Osteoblast (primary cell): ENCODE data around the gene CENPT. TPM values are rescaled to one million over a fixed set of nuclear protein-coding genes. Genes with fewer than 3 reads are reported as not detected.

ENCODE experiments used
- DNase-seq: peaks from one replicate; pipeline ENCODE4 v3.0.0; 2011; ENCODE audit warnings: low spot score, mixed read lengths; ENCODE audit not compliant: insufficient read length; ENCODE audit errors: missing footprints
- H2AFZ ChIP-seq: 2 replicates; pipeline ENCODE4 v1.6.0; 2011; ENCODE audit warnings: mild to moderate bottlenecking, low read length
- H3K27ac ChIP-seq: 2 replicates; pipeline ENCODE4 v1.5.1; 2011; ENCODE audit warnings: mild to moderate bottlenecking, low read depth, low read length, moderate library complexity
- H3K27me3 ChIP-seq: 2 replicates; pipeline ENCODE4 v1.6.0; 2012; ENCODE audit warnings: mild to moderate bottlenecking, control low read depth, inconsistent platforms, low read length, moderate library complexity; ENCODE audit not compliant: insufficient read depth
- H3K36me3 ChIP-seq: 2 replicates; pipeline ENCODE4 v1.5.1; 2011; ENCODE audit warnings: mild to moderate bottlenecking, low read length, control low read depth, moderate library complexity; ENCODE audit not compliant: insufficient read depth
- H3K4me1 ChIP-seq: 2 replicates; pipeline ENCODE4 v1.5.1; 2011; ENCODE audit warnings: mild to moderate bottlenecking, low read length, control low read depth, moderate library complexity; ENCODE audit not compliant: insufficient read depth
- H3K4me2 ChIP-seq: 2 replicates; pipeline ENCODE4 v1.6.0; 2011; ENCODE audit warnings: mild to moderate bottlenecking, low read length; ENCODE audit not compliant: insufficient read depth
- H3K4me3 ChIP-seq: fragments of 200-600 bp; sonication (generic); 3 replicates; pipeline ENCODE4 v1.5.1; 2012; ENCODE audit warnings: mild to moderate bottlenecking, low read length, inconsistent platforms; ENCODE audit not compliant: insufficient read depth
- H3K79me2 ChIP-seq: 2 replicates; pipeline ENCODE4 v1.6.0; 2012; ENCODE audit warnings: mild to moderate bottlenecking, low read length, control low read depth, inconsistent platforms; ENCODE audit not compliant: insufficient read depth
- H3K9me3 ChIP-seq: 2 replicates; pipeline ENCODE4 v1.5.1; 2011; ENCODE audit warnings: low read depth, low read length, control low read depth
- H4K20me1 ChIP-seq: 2 replicates; pipeline ENCODE4 v1.6.0; 2012; ENCODE audit warnings: mild to moderate bottlenecking, low read length, control low read depth; ENCODE audit not compliant: insufficient read depth
- CTCF ChIP-seq: IDR thresholded peaks from 2 replicates; pipeline ENCODE4 v1.5.1; 2011; ENCODE audit warnings: mild to moderate bottlenecking, low read depth, low read length, moderate library complexity; ENCODE audit errors: extremely low read depth
- total RNA-seq: library from RNA; depleted of rRNA; stranded (reverse); fragments of >200 nt; gene quantifications from 2 replicates; pipeline ENCODE4 v1.2.3, GENCODE V29; 2012

The CENPT gene
- total RNA-seq, 1 donor = 24.2 TPM

- peak; percentile 32 for DNase-seq
- Histone ChIP-seq H3K36me3 (peaks cover 21% of the 10 kb centered on the region), H3K9me3 (no peaks in the 10 kb centered on the region), H2AFZ (no peak overlapping the region), H3K4me2 (no peak overlapping the region), H3K27me3 (no peaks in the 10 kb centered on the region), H4K20me1 (no peaks in the 10 kb centered on the region), H3K79me2 (no peaks in the 10 kb centered on the region), H3K4me3 (no peak overlapping the region), H3K27ac (no peak overlapping the region), H3K4me1 (no peaks in the 10 kb centered on the region)
- no peak for TF ChIP-seq CTCF
These were observed 22.4 kb downstream of the CENPT start for GRCh38 chr16:67825119-67825518.

- no peaks in the 10 kb centered on the region for H3K4me1 ChIP-seq
- no peak overlapping the region for H3K27ac ChIP-seq
- H3K27me3 ChIP-seq = no peaks in the 10 kb centered on the region
- no peak overlapping the region for H3K4me3 ChIP-seq
- no peak overlapping the region for H3K4me2 ChIP-seq
- H4K20me1 ChIP-seq = no peaks in the 10 kb centered on the region
- H3K9me3 ChIP-seq = no peaks in the 10 kb centered on the region
- H2AFZ ChIP-seq = no peak overlapping the region
- DNase-seq = peak; percentile 88
- no peaks in the 10 kb centered on the region for H3K79me2 ChIP-seq
- H3K36me3 ChIP-seq = peaks cover 3% of the 10 kb centered on the region
- no peak for TF ChIP-seq CTCF
These were observed 25.0 kb downstream of the CENPT start for GRCh38 chr16:67822511-67822910.

- no peaks in the 10 kb centered on the region for H3K79me2 ChIP-seq
- no peaks in the 10 kb centered on the region for H3K4me1 ChIP-seq
- H3K4me3 ChIP-seq = no peak overlapping the region
These were observed 26.8 kb downstream of the CENPT start for GRCh38 chr16:67820608-67821259.

GRCh38 chr16:67814567-67814966, 32.9 kb downstream of the CENPT start:
- no peak for TF ChIP-seq CTCF
- no peak for DNase-seq
- no peaks in the 10 kb centered on the region for H3K9me3 ChIP-seq
- H4K20me1 ChIP-seq = no peaks in the 10 kb centered on the region
- H3K4me2 ChIP-seq = no peak overlapping the region
- no peak overlapping the region for H2AFZ ChIP-seq
- H3K27me3 ChIP-seq = no peaks in the 10 kb centered on the region
- H3K4me1 ChIP-seq = no peaks in the 10 kb centered on the region
- H3K4me3 ChIP-seq = no peak overlapping the region
- no peaks in the 10 kb centered on the region for H3K36me3 ChIP-seq
- H3K27ac ChIP-seq = no peak overlapping the region
- no peaks in the 10 kb centered on the region for H3K79me2 ChIP-seq

More at GRCh38 chr16:67820608-67821259, 26.8 kb downstream of the CENPT start:
- Histone ChIP-seq H3K9me3 (no peaks in the 10 kb centered on the region), H3K36me3 (no peaks in the 10 kb centered on the region), H2AFZ (no peak overlapping the region), H4K20me1 (no peaks in the 10 kb centered on the region), H3K27ac (no peak overlapping the region), H3K27me3 (no peaks in the 10 kb centered on the region), H3K4me2 (no peak overlapping the region)
- no peak for TF ChIP-seq CTCF
- DNase-seq = peak; percentile 69
